Esophagus squamous epithelium (tissue), 4 donors: ENCODE data around the gene ERVV-1.

Experiments
- CTCF ChIP-seq, 6 experiments: fragments of 450-650 bp in 4 of 6; fragments of 200-600 bp in 2 of 6; sonication (generic) in 2 of 6; IDR thresholded peaks; one replicate each; pipeline ENCODE4 v1.5.1; 2016 to 2019; ENCODE audit warnings: antibody characterized with exemption in 6 of 6, mild to moderate bottlenecking in 4 of 6, moderate library complexity in 4 of 6
- POLR2A ChIP-seq, 4 donors: fragments of 450-650 bp; IDR thresholded peaks; one replicate each; pipeline ENCODE4 v1.6.1; 2017; ENCODE audit warnings: antibody characterized with exemption in 4 of 4, mild to moderate bottlenecking in 4 of 4, moderate library complexity in 3 of 4

- TF ChIP-seq CTCF (IDR thresholded peaks at IDR 0.05) (no peak), POLR2A (IDR thresholded peaks at IDR 0.05) (no peak)
Observed at GRCh38 chr19:53034054-53034453, 20.3 kb downstream of the ERVV-1 start.
